GM19351 (cell line): ENCODE measurements around the gene TRIM38.
A peak's percentile ranks its signal among the peaks of the same experiment; 100 is the strongest.
"Not testable (repeated sequence)": the region's sequence is repeated elsewhere in the genome, so short reads cannot be mapped to it uniquely, and the experiment has no call there.

Experiments used
- ATAC-seq: cut with Tn5 transposase; IDR thresholded peaks from one replicate; pipeline ENCODE4 v1.9.1; 2021; ENCODE audit warnings: mild to moderate bottlenecking, moderate library complexity; ENCODE audit not compliant: unreplicated experiment

The TRIM38 gene

GRCh38 chr6:25968769-25969168 lies 6.2 kb downstream of the TRIM38 start:
- no peak for ATAC-seq

DNA sequence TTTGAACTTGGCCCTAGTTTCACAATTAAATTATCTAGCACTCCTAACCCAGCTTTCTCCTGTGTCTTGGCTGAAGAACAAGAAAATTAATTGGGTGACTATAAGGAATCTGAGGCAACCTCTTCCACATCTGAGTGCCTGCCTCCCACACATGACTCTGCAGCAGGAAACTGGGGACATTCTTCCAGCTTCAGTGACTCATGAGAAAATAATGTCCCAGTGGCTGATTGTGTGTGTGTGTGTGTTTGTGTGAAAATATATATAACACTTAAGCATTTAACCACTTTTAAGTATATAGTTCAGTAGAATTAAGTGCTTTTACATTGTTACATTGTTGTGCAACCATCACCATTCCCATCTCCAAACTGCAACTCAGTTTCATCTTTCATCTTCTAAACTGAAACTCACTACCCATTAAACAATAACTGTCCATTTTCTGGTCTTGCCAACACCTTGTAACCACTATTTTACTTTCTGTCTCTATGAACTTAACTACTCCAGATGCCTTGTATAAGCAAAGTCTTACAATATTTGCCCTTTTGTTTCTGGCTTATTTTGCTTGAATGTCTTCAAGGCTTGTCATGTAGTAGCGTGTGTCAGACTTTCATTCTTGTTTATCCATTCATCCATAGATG lies 8.7 kb downstream of the TRIM38 start:
- no peak for ATAC-seq

GRCh38 chr6:25972128-25972527 lies 9.5 kb downstream of the TRIM38 start:
- ATAC-seq = no peak

DNA sequence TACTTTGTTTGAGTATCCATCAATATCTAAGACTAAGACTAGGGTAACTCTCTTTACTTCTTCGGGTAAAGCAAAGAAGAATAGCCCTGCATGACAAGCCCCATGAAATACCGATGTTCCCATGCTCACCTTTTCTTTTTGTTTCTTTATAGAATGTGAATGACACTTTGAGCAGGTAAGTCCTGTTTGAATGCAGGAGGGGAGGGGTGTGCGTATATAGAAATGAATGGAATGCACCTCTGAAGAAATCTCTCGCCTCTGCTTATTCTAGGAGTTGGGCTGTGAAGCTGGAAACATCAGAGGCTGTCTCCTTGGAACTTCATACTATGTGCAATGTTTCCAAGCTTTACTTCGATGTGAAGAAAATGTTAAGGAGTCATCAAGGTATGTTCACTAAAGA lies 10.3 kb downstream of the TRIM38 start:
- no peak for ATAC-seq

DNA sequence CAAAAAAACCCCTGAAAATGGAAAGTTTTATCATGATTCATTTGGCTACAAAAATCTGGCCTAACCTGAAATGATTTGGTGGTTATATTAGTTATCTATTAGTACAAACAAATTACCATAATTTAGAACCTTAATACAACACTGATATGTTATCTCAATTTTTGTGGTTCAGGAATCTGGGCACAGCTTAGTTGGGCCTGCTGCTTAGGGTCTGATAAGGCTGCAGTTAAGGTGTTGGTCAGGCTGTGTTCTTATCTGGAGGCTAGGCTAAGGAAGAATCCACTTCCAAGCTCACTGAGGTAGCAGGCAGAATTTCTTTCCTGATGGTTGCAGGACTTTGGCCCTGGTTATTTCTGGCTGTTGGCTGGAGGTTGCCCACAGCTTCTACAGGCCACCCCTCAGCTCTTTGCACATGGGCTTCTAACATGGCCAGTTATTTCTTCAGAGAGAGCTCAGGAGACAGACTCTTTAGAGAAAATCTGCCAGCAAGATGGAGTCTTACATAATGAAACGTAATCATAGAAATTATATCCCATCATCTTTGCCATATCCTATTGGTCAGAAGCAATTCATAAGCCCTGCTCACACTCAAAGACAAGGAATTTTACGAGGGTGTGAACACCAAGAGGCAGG lies 11.4 kb downstream of the TRIM38 start:
- no peak for ATAC-seq

DNA sequence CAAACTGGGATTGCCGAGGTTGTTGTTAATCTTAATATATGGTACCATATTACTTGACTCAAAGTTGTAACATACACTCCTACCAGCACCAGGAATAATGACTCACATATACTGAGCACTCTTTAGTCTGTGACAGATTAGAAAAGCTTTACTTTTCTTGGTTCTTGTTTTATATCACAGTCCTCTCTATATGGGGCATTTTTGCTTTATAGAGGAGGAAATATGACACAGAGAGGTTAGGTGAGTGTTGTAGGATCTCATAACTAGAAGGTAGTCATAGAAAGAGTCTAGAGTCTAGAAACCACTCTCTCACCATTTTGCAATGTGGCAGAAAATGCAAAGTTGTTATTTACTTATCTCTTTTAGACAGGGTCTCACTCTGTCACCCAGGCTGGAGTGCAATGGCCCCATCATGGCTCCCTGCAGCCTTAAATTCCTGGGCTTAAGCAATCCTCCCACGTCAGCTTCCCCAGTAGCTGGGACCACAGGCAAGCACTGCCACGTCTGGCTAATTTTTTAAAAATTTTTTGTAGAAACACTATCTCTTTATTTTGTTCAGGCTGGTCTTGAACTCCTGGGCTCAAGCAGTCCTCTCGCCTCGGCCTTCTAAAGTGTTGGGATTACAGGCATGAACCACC lies 13.4 kb downstream of the TRIM38 start:
- ATAC-seq = no peak

DNA sequence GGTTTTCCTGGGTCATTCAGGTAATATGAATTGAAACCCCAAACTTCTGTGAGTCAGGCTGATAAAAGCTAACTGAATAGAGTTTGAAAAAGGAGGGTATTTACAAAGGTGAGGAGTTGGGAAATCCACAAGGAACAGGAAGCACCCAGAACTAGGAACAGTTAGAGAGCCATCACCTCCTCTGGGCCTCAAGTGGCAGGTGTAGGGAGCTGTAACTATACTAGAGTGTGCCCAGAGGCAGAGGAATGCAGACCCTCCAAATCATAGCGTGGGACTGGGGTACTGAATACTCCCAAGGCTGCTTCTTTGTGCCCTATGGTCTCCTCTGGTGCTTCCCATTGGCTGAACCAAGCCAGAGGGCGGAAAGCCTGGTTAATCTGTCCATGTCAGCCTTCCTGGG lies 18.3 kb downstream of the TRIM38 start:
- no peak for ATAC-seq

DNA sequence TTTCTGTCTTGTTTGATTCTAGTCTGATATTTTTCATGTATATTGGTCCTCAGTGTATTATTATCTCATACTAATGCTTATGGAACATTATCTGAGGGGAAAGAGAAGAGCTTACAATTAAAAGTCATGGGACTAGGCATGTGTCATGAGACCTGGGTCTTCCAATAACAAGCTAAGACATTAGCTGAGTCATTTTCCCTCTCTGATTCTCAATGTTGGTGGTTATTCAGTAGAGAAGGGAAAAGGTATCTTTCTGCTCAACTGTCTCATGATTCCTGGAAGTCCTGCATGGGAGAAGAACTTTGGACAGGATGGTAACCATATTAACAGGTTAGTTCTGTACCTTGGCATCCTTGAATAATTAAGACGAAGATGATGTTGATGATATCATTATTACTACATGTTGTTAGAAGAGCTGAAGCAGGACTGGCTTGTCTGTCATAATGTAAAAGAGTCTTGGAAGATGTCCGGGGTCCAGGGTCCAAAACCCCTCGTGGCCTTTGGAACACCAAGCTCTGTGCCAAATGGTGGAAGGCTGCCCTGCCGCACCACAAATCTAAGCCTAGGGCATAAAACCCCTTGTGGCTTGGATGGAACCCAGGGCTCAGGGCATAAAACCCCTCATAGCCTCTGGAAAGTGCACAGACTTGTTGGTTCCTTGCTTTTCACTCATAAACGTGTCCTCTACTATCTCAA lies 19.1 kb downstream of the TRIM38 start:
- no peak for ATAC-seq

GRCh38 chr6:25984265-25984664 lies 21.7 kb downstream of the TRIM38 start:
- ATAC-seq = no peak

DNA sequence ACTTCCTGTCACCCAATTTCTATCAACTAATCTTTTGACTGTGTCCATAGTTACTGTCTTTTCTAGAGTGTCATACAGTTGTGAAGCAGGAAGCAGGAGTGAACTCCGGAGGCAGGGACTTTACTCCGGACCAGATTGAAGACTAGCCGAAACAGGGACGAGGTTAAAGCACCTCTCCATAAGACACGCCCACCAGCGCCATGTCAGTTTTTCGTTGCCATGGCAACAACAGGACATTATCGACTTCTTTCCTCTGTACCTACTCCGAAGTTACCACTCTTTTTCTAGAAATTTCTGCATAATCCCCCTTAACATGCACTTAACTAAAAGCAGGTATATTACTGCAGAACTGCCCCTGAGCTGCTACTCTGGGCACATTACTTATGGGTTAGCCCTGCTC lies 25.2 kb downstream of the TRIM38 start:
- no peak for ATAC-seq

- no peak for ATAC-seq
These were observed 27.7 kb downstream of the TRIM38 start for GRCh38 chr6:25990172-25990873.

- ATAC-seq = peak; percentile 45
These were observed 29.3 kb downstream of the TRIM38 start for GRCh38 chr6:25991785-25992412.

GRCh38 chr6:25992413-25993340 lies 30.1 kb downstream of the TRIM38 start:
- peak; percentile 77 for ATAC-seq

GRCh38 chr6:25993341-25993684 lies 30.7 kb downstream of the TRIM38 start:
- not testable (repeated sequence) for ATAC-seq

GRCh38 chr6:25995507-25995906 lies 32.9 kb downstream of the TRIM38 start:
- no peak for ATAC-seq

- no peak for ATAC-seq
These were observed 35.3 kb downstream of the TRIM38 start for GRCh38 chr6:25997921-25998320.

DNA sequence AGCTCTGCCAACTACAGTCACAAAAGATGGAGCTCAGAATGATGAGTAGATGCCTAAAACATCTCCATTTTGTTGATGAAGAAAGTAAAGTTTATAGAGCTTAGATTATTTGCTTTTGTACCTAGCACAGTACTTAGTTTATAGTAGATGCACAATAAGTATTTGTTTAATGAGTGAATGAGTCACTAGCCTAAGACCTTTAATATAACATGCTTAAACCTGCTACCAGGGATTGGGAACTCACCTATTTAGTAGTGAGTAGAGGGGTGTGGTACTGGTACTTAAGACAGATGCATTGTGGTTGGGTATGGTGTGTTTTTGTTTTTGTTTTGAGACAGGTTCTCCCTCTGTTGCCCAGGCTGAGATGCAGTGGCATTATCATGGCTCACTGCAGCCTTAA lies 35.8 kb downstream of the TRIM38 start:
- ATAC-seq = no peak

- ATAC-seq = not testable (repeated sequence)
These were observed 36.6 kb downstream of the TRIM38 start for GRCh38 chr6:25999225-25999624.

- ATAC-seq = no peak
These were observed 38.0 kb downstream of the TRIM38 start for GRCh38 chr6:26000366-26001144.
